HG03457 (cell line): ENCODE data around the gene ZNF778.

Experiments used
- ATAC-seq: cut with Tn5 transposase; IDR thresholded peaks from one replicate; pipeline ENCODE4 v1.9.1; 2021; ENCODE audit warnings: moderate number of reproducible peaks; ENCODE audit not compliant: unreplicated experiment

Gene ZNF778

GRCh38 chr16:89193576-89194293 is 23.8 kb upstream of the ZNF778 start:
- ATAC-seq = no peak

- no peak for ATAC-seq
Observed at GRCh38 chr16:89194340-89195311, 22.9 kb upstream of the ZNF778 start.

- ATAC-seq = no peak
Observed at GRCh38 chr16:89195521-89196171, 21.9 kb upstream of the ZNF778 start.

- ATAC-seq = no peak
Observed at GRCh38 chr16:89197033-89197632, 20.4 kb upstream of the ZNF778 start.

DNA sequence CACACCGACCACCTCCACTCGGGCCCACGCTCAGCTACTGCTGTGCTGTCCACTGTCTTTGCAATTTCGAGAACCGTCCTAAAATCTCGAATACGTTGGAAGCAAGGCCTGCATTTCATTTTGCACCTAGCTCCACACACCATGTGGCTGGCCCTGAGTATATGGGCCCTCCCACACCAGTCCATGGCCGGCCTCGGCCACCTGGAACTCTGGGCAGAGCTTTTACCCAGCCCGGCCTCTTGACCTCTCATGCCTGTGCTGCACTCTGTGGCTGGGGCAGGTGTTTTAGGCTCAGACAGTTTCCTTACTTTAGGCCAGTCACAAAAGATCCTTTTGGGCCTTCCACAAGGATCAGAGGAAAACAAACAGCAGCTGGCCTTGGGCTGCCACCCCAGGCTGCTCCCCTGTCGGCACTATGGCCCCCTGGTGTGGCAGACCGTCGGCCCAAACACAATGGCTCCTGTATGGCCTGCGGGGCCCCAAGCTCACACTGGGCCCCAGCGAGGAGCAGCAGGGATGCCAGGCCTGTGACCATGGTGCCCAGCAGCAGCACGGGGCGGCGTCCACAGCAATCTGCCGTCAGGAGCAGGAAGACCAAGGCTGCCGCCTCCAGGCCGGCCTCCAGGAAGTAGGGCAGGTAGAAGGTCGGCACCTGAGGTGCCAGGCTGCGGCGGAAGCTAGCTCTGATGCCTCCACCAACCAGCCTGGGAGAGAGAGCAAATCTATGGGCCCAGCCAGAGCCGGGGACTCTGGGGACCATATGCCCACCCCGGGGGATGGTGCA is 19.7 kb upstream of the ZNF778 start:
- no peak for ATAC-seq

GRCh38 chr16:89198417-89199240 is 18.9 kb upstream of the ZNF778 start:
- no peak for ATAC-seq

DNA sequence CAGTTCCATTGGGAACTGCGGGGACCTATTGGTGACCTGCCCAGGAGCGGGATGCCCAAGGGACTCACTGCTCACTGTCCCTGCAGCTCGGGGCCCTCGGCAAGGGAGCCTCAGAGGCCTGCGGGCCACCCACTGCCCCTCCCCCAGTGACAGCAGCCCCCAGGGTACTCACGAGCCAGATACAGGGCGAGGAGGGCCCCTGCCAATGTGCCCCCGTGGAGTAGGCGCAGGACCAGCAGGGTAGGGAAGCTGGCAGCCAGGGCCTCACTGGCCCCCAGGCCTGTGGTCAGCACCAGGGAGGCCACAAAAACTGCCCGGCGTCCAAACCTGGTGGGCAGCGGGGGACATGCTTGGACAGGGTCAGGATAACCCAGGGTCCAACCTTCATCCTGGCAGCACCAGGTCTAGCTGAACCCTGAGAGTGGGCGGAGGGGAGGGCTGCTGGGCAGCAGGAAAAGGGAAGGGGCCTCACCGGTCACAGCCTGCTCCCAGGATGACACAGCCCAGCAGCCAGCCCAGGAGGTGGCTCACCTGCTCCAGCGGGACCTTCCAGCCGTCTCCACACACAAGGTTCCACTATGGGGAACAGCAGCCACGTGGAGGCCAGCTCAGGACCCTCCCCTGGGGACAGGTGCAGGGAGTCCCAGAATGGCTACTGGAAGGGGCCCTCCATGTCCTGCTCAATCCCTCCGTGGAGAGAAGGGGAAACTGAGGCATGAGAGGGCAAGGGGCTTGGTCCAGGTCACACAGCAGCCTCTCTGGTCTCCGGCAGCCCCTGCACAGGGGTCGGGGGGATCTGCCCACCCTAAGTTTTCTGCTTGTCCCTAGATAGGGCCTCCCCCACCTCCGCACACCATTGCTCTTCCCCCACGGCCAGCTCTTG is 18.0 kb upstream of the ZNF778 start:
- no peak for ATAC-seq

GRCh38 chr16:89200124-89200849 is 17.2 kb upstream of the ZNF778 start, which contains the start of gene SLC22A31:
SLC22A31 (minus strand) TSS chr16:89200537; CDS start chr16:89200501, 36 bp downstream.
- no peak for ATAC-seq

GRCh38 chr16:89200850-89201411 is 16.6 kb upstream of the ZNF778 start:
- no peak for ATAC-seq

GRCh38 chr16:89201439-89202377 is 15.8 kb upstream of the ZNF778 start:
- ATAC-seq = no peak

- ATAC-seq = no peak
Observed at GRCh38 chr16:89202422-89203215, 14.9 kb upstream of the ZNF778 start.

GRCh38 chr16:89207993-89208392 is 9.5 kb upstream of the ZNF778 start:
- no peak for ATAC-seq

GRCh38 chr16:89209522-89210044 is 7.9 kb upstream of the ZNF778 start:
- ATAC-seq = no peak

- no peak for ATAC-seq
Observed at GRCh38 chr16:89210165-89210903, 7.2 kb upstream of the ZNF778 start.
